ENCODE results near the gene PGM2L1.
A peak's percentile ranks its signal among the peaks of the same experiment; 100 is the strongest.

PGM2L1 gene

GRCh38 chr11:74297484-74297883, 100.7 kb downstream of the PGM2L1 start (continued):
- no peak for TF ChIP-seq ZNF621 (tag by site-specific recombination; IDR thresholded peaks at IDR 0.05)
- TF ChIP-seq ZNF398 (tag by site-specific recombination; IDR thresholded peaks at IDR 0.05): no peak

GRCh38 chr11:74288911-74289310, 109.3 kb downstream of the PGM2L1 start:
- POLR2A ChIA-PET: interaction anchor here (0.6 kb wide), 1 partner anchor 422 kb away, joined by 3 read pairs; no protein-coding TSS in a partner anchor
- TF ChIP-seq ZBTB6 (tag by site-specific recombination; IDR thresholded peaks at IDR 0.05) (no peak), REPIN1 (tag by site-specific recombination; IDR thresholded peaks at IDR 0.05; ENCODE audit: low read depth) (no peak), HOXC10 (CRISPR knock-in tag; IDR thresholded peaks at IDR 0.05) (no peak)
- Histone ChIP-seq H3K9me3 (ENCODE audit: control insufficient read depth, insufficient read depth, low read depth, low read length) (no peaks in the 10 kb centered on the region), H3K4me3 (ENCODE audit: low read depth, low read length) (no peak overlapping the region), H3K27ac (ENCODE audit: extremely low read depth, low read depth, low read length) (no peak overlapping the region), H3K4me1 (ENCODE audit: control insufficient read depth, insufficient read depth, low read length) (no peaks in the 10 kb centered on the region), H3K36me3 (ENCODE audit: control insufficient read depth in 2 of 2, insufficient read depth in 1 of 2, low read length in 2 of 2) (no peaks in the 10 kb centered on the region)
- CTCF ChIA-PET: no interaction called here

GRCh38 chr11:74288161-74288560, 110.1 kb downstream of the PGM2L1 start:
- Histone ChIP-seq H3K4me3 (ENCODE audit: low read depth, low read length) (no peak overlapping the region), H3K36me3 (ENCODE audit: control insufficient read depth in 2 of 2, insufficient read depth in 1 of 2, low read length in 2 of 2) (no peaks in the 10 kb centered on the region), H3K9me3 (ENCODE audit: control insufficient read depth, insufficient read depth, low read depth, low read length) (no peaks in the 10 kb centered on the region), H3K27ac (ENCODE audit: extremely low read depth, low read depth, low read length) (no peak overlapping the region), H3K4me1 (ENCODE audit: control insufficient read depth, insufficient read depth, low read length) (no peaks in the 10 kb centered on the region)
- ChIA-PET POLR2A (no interaction called here), CTCF (interaction anchor here (1.4 kb wide), 1 partner anchor 32 kb away, joined by 5 read pairs; no protein-coding TSS in a partner anchor)
- 0 out of 2 replicates have a peak, but pooled peaks have one; percentile 40 for TF ChIP-seq FEZF1 (tag by site-specific recombination; IDR thresholded peaks at IDR 0.05)
- peak; percentile 54; the same call in 1 of the 2 replicates for TF ChIP-seq GFI1B (tag by site-specific recombination; IDR thresholded peaks at IDR 0.05)
- no peak for TF ChIP-seq ZSCAN23 (tag by site-specific recombination; IDR thresholded peaks at IDR 0.05)

GRCh38 chr11:74284466-74284865, 113.8 kb downstream of the PGM2L1 start:
- POLR2A ChIA-PET: no interaction called here
- H3K4me3 ChIP-seq (ENCODE audit: low read depth, low read length): no peak overlapping the region
- H3K27ac ChIP-seq (ENCODE audit: extremely low read depth, low read depth, low read length): no peak overlapping the region
- CTCF ChIA-PET: interaction anchor here (0.6 kb wide), 1 partner anchor 165 kb away, joined by 3 read pairs; no protein-coding TSS in a partner anchor
- no peaks in the 10 kb centered on the region for H3K36me3 ChIP-seq (ENCODE audit: control insufficient read depth in 2 of 2, insufficient read depth in 1 of 2, low read length in 2 of 2)
- no peaks in the 10 kb centered on the region for H3K4me1 ChIP-seq (ENCODE audit: control insufficient read depth, insufficient read depth, low read length)
- no peaks in the 10 kb centered on the region for H3K9me3 ChIP-seq (ENCODE audit: control insufficient read depth, insufficient read depth, low read depth, low read length)
- TF ChIP-seq KLF7 (tag by site-specific recombination; IDR thresholded peaks at IDR 0.05; ENCODE audit: borderline replicate concordance): no peak
- TF ChIP-seq AEBP2 (tag by site-specific recombination; IDR thresholded peaks at IDR 0.05; ENCODE audit: borderline replicate concordance): no peak
- TF ChIP-seq OVOL3 (tag by site-specific recombination; IDR thresholded peaks at IDR 0.05): no peak
- no peak for TF ChIP-seq OSR2 (tag by site-specific recombination; IDR thresholded peaks at IDR 0.05)
- no peak for TF ChIP-seq ZNF707 (tag by site-specific recombination; IDR thresholded peaks at IDR 0.05)
- TF ChIP-seq CTCF (tag by site-specific recombination; IDR thresholded peaks at IDR 0.05): no peak
- no peak for TF ChIP-seq ZNF610 (tag by site-specific recombination; IDR thresholded peaks at IDR 0.05; ENCODE audit: borderline replicate concordance)
- no peak for TF ChIP-seq SETDB1 (IDR thresholded peaks at IDR 0.05; ENCODE audit: insufficient read length, low read length)
- no peak for TF ChIP-seq ZNF549 (tag by site-specific recombination; IDR thresholded peaks at IDR 0.05)
- no peak for TF ChIP-seq BCL11A (tag by site-specific recombination; IDR thresholded peaks at IDR 0.05; ENCODE audit: low read depth)
- no peak for TF ChIP-seq ZNF239 (tag by site-specific recombination; IDR thresholded peaks at IDR 0.05)
- no peak for TF ChIP-seq FEZF1 (tag by site-specific recombination; IDR thresholded peaks at IDR 0.05)
- no peak for TF ChIP-seq REST (tag by site-specific recombination; IDR thresholded peaks at IDR 0.05)
- TF ChIP-seq ZNF302 (tag by site-specific recombination; IDR thresholded peaks at IDR 0.05; ENCODE audit: low read depth): no peak

All from HEK293 (cell line).